Astrocyte (in vitro differentiated cells and primary cell): ENCODE results near the gene ELFN2. TPM values are rescaled to one million over a fixed set of nuclear protein-coding genes. Genes with fewer than 3 reads are reported as not detected.

Source experiments
- DNase-seq: peaks from one replicate; pipeline ENCODE4 v3.0.0-alpha.2; 2010; ENCODE audit warnings: low read depth
- FAIRE-seq: peaks from 2 replicates; lab custom pipeline; 2011; peaks lifted over from hg19 to GRCh38; lab: Jason Lieb, UNC
- H2AFZ ChIP-seq: 2 replicates; pipeline ENCODE4 v1.6.0; 2012; ENCODE audit warnings: low read depth, low read length, inconsistent platforms
- H3K27ac ChIP-seq: 2 replicates; pipeline ENCODE4 v1.5.1; 2011; ENCODE audit warnings: low read depth, low read length, inconsistent platforms
- H3K27me3 ChIP-seq: 2 replicates; pipeline ENCODE4 v1.6.0; 2011; ENCODE audit warnings: low read length, inconsistent platforms; ENCODE audit not compliant: insufficient read depth
- H3K36me3 ChIP-seq: 2 replicates; pipeline ENCODE4 v1.5.1; 2011; ENCODE audit warnings: low read length, inconsistent platforms; ENCODE audit not compliant: insufficient read depth
- H3K4me1 ChIP-seq: 2 replicates; pipeline ENCODE4 v1.5.1; 2011; ENCODE audit warnings: low read length, inconsistent platforms; ENCODE audit not compliant: insufficient read depth
- H3K4me2 ChIP-seq: 2 replicates; pipeline ENCODE4 v1.6.0; 2012; ENCODE audit warnings: low read length, inconsistent platforms
- H3K4me3 ChIP-seq: 2 replicates; pipeline ENCODE4 v1.5.1; 2011; ENCODE audit warnings: low read depth, mild to moderate bottlenecking, low read length, inconsistent platforms; ENCODE audit not compliant: insufficient read depth
- H3K79me2 ChIP-seq: 2 replicates; pipeline ENCODE4 v1.6.0; 2012; ENCODE audit warnings: mild to moderate bottlenecking, low read length, inconsistent platforms; ENCODE audit not compliant: insufficient read depth
- H3K9ac ChIP-seq: 2 replicates; pipeline ENCODE4 v1.6.0; 2012; ENCODE audit warnings: mild to moderate bottlenecking, low read length, inconsistent platforms
- H3K9me3 ChIP-seq: 2 replicates; pipeline ENCODE4 v1.5.1; 2012; ENCODE audit warnings: low read depth, mild to moderate bottlenecking, low read length, inconsistent platforms; ENCODE audit not compliant: insufficient read depth
- H4K20me1 ChIP-seq: 2 replicates; pipeline ENCODE4 v1.6.0; 2012; ENCODE audit warnings: low read length, inconsistent platforms; ENCODE audit not compliant: insufficient read depth
- H3K27ac Mint-ChIP-seq: one replicate; pipeline ENCODE4 v1.8.0; 2021; ENCODE audit warnings: mild to moderate bottlenecking, mixed read lengths; ENCODE audit not compliant: unreplicated experiment
- H3K27me3 Mint-ChIP-seq: one replicate; pipeline ENCODE4 v1.8.0; 2021; ENCODE audit warnings: low read depth, mixed read lengths; ENCODE audit not compliant: unreplicated experiment
- H3K36me3 Mint-ChIP-seq: one replicate; pipeline ENCODE4 v1.8.0; 2021; ENCODE audit warnings: low read depth, mixed read lengths; ENCODE audit not compliant: unreplicated experiment
- H3K4me1 Mint-ChIP-seq: one replicate; pipeline ENCODE4 v1.8.0; 2021; ENCODE audit warnings: low read depth, mixed read lengths; ENCODE audit not compliant: unreplicated experiment
- H3K4me3 Mint-ChIP-seq: one replicate; pipeline ENCODE4 v1.8.0; 2021; ENCODE audit warnings: mild to moderate bottlenecking, moderate library complexity, mixed read lengths; ENCODE audit not compliant: unreplicated experiment
- H3K9me3 Mint-ChIP-seq: one replicate; pipeline ENCODE4 v1.8.0; 2021; ENCODE audit warnings: mild to moderate bottlenecking, mixed read lengths; ENCODE audit not compliant: unreplicated experiment
- CTCF ChIP-seq: IDR thresholded peaks from 2 replicates; pipeline ENCODE4 v1.5.1; 2011; ENCODE audit warnings: low read depth, mild to moderate bottlenecking, inconsistent platforms, low read length, moderate library complexity; ENCODE audit not compliant: insufficient read depth
- EZH2 ChIP-seq: IDR thresholded peaks from 2 replicates; pipeline ENCODE4 v1.6.1; 2012; ENCODE audit warnings: mild to moderate bottlenecking, low read length, inconsistent platforms; ENCODE audit not compliant: insufficient read depth
- total RNA-seq: library from RNA; stranded (reverse); gene quantifications from 2 replicates; pipeline ENCODE4 v1.2.1, GENCODE V29; 2021

Gene ELFN2
- total RNA-seq, 1 donor from 2014 or later, result 2.8 TPM

DNA sequence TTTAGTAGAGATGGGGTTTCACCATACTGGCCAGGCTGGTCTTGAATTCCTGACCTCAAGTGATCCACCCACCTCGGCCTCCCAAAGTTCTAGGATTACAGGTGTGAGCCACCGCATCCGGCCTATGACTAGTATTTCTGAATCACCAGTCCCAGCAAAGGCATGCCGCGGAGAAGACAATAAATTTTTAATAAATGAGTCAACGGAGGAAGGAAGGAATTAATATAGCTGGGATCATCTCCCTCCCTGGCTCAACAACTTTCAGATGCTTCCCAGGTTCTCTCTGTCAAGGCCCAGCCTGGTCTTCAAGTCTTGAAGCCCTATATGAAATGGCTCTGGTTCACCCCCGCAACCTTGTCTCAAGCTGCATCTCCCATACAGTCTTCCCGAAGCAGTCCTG is 99.3 kb downstream of the ELFN2 start:
- no peaks in the 10 kb centered on the region for H3K9me3 Mint-ChIP-seq
- H4K20me1 ChIP-seq, result no peaks in the 10 kb centered on the region
- H3K79me2 ChIP-seq, result no peaks in the 10 kb centered on the region
- TF ChIP-seq EZH2 (no peak), CTCF (no peak)
- H3K9ac ChIP-seq, result no peak overlapping the region
- DNase-seq, result peak; percentile 88
- H3K27me3 Mint-ChIP-seq, result peaks cover 64% of the 10 kb centered on the region
- peaks cover 2% of the 10 kb centered on the region for H3K36me3 Mint-ChIP-seq
- no peaks in the 10 kb centered on the region for H3K36me3 ChIP-seq
- FAIRE-seq, result no peak
- H3K27ac ChIP-seq, result peak overlapping the region; percentile 24
- H3K4me3 Mint-ChIP-seq, result no peak overlapping the region
- peaks cover 36% of the 10 kb centered on the region for H3K4me1 ChIP-seq
- no peak overlapping the region for H3K27ac Mint-ChIP-seq
- peaks cover 13% of the 10 kb centered on the region for H3K27me3 ChIP-seq
- H3K4me3 ChIP-seq, result no peak overlapping the region
- H3K4me2 ChIP-seq, result peak overlapping the region; percentile 53
- H3K4me1 Mint-ChIP-seq, result peaks cover 3% of the 10 kb centered on the region
- H3K9me3 ChIP-seq, result no peaks in the 10 kb centered on the region
- no peak overlapping the region for H2AFZ ChIP-seq

DNA sequence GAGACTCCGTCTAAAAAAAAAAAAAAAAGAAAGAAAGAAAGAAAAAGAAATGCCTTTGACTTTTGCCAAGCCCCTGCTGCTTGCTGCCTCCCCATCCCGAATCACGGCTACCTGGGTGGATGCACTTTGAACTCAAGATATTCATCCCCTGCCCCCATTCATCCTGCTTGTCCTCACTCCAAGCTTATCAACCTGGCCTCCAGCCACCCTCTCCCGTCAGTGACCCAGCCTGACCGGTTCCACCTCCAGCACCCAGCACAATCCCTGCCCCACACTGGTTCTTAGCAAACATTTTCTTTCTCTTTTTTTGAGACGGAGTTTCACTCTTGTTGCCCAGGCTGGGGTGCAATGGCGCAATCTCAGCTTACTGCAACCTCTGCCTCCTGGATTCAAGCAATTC is 100.6 kb downstream of the ELFN2 start:
- H3K9me3 Mint-ChIP-seq, result no peaks in the 10 kb centered on the region
- no peak overlapping the region for H3K9ac ChIP-seq
- H3K27me3 Mint-ChIP-seq, result peaks cover 70% of the 10 kb centered on the region
- H4K20me1 ChIP-seq, result no peaks in the 10 kb centered on the region
- H3K4me3 ChIP-seq, result no peak overlapping the region
- H3K36me3 Mint-ChIP-seq, result peaks cover 2% of the 10 kb centered on the region
- DNase-seq (no peak), FAIRE-seq (no peak)
- H3K27ac ChIP-seq, result no peak overlapping the region
- no peaks in the 10 kb centered on the region for H3K79me2 ChIP-seq
- H3K4me3 Mint-ChIP-seq, result no peak overlapping the region
- peaks cover 13% of the 10 kb centered on the region for H3K27me3 ChIP-seq
- no peaks in the 10 kb centered on the region for H3K9me3 ChIP-seq
- no peak overlapping the region for H2AFZ ChIP-seq
- H3K27ac Mint-ChIP-seq, result no peak overlapping the region
- TF ChIP-seq EZH2 (no peak), CTCF (no peak)
- H3K4me1 Mint-ChIP-seq, result peaks cover 3% of the 10 kb centered on the region
- peaks cover 33% of the 10 kb centered on the region for H3K4me1 ChIP-seq
- no peaks in the 10 kb centered on the region for H3K36me3 ChIP-seq
- no peak overlapping the region for H3K4me2 ChIP-seq

DNA sequence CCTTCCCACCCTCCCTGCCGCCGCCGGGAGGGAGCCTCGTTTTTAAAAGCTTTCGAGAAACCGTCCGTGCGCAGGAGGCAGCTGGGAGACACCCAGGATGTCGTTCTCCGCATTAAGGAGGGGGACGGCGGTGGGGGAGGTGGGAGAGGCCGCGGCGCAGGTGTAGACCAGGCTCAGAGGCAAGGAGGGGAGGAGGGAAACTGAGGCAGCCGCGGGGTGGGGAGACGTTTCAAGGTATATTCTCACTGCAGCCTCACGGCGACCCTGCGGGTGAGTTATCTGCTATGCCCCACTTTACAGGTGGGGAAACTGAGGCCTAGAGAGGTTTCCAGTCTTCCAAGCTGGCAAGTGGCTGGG is 102.3 kb downstream of the ELFN2 start:
- Histone ChIP-seq H3K4me3 (no peak overlapping the region), H3K4me1 (peaks cover 16% of the 10 kb centered on the region), H2AFZ (no peak overlapping the region)

More for the DNA sequence above, 102.3 kb downstream of the ELFN2 start:
- TF ChIP-seq CTCF (no peak), EZH2 (no peak)
- Mint-ChIP-seq H3K4me1 (no peaks in the 10 kb centered on the region), H3K36me3 (peaks cover 2% of the 10 kb centered on the region), H3K27ac (no peak overlapping the region), H3K9me3 (no peaks in the 10 kb centered on the region), H3K4me3 (no peak overlapping the region), H3K27me3 (peaks cover 79% of the 10 kb centered on the region)
- no peak overlapping the region for H3K27ac ChIP-seq
- peaks cover 13% of the 10 kb centered on the region for H3K27me3 ChIP-seq
- FAIRE-seq (no peak), DNase-seq (no peak)
- H3K4me2 ChIP-seq, result peak overlapping the region; percentile 70
- H3K79me2 ChIP-seq, result no peaks in the 10 kb centered on the region
- H3K36me3 ChIP-seq, result no peaks in the 10 kb centered on the region
- no peaks in the 10 kb centered on the region for H4K20me1 ChIP-seq
- H3K9ac ChIP-seq, result no peak overlapping the region
- no peaks in the 10 kb centered on the region for H3K9me3 ChIP-seq
